Measurements from ENCODE around the gene TP53. TPM values are rescaled to one million over a fixed set of nuclear protein-coding genes. Genes with fewer than 3 reads are reported as not detected.

The TP53 gene
- total RNA-seq, 2 donors from 2014 or later: 12.9 to 20.1 TPM

- DNase-seq (ENCODE audit: low spot score): no peak
- H3K27me3 ChIP-seq: no peaks in the 10 kb centered on the region
- no peaks in the 10 kb centered on the region for H3K36me3 ChIP-seq
Measured at GRCh38 chr17:7720125-7720524, 32.8 kb upstream of the TP53 start.

GRCh38 chr17:7719661-7720060 is 32.4 kb upstream of the TP53 start:
- Histone ChIP-seq H3K9me3 (no peaks in the 10 kb centered on the region), H3K36me3 (no peaks in the 10 kb centered on the region), H3K4me3 (no peak overlapping the region), H3K4me1 (peaks cover 0 to 21% of the 10 kb centered on the region in 2 donors), H3K27ac (no peak overlapping the region), H3K27me3 (no peaks in the 10 kb centered on the region)
- DNase-seq (ENCODE audit: low spot score): no peak
- no peak for TF ChIP-seq CTCF (IDR thresholded peaks at IDR 0.05)

More at GRCh38 chr17:7720125-7720524, 32.8 kb upstream of the TP53 start:
- Histone ChIP-seq H3K27ac (no peak overlapping the region), H3K4me3 (no peak overlapping the region), H3K4me1 (peaks cover 0 to 21% of the 10 kb centered on the region in 2 donors), H3K9me3 (no peaks in the 10 kb centered on the region)
- no peak for TF ChIP-seq CTCF (IDR thresholded peaks at IDR 0.05)

GRCh38 chr17:7717756-7718350 is 30.6 kb upstream of the TP53 start:
- Histone ChIP-seq H3K4me1 (peaks cover 0 to 21% of the 10 kb centered on the region in 2 donors), H3K4me3 (peak overlapping the region; percentile 60 to 64), H3K27ac (peak overlapping the region; percentile 63 to 69), H3K9me3 (no peaks in the 10 kb centered on the region), H3K36me3 (no peaks in the 10 kb centered on the region), H3K27me3 (no peaks in the 10 kb centered on the region)
- TF ChIP-seq CTCF (IDR thresholded peaks at IDR 0.05): no peak
- DNase-seq (ENCODE audit: low spot score): no peak

- no peaks in the 10 kb centered on the region for H3K9me3 ChIP-seq
- no peaks in the 10 kb centered on the region for H3K36me3 ChIP-seq
- H3K27ac ChIP-seq: peak within 1 kb of the TSS; percentile 63 to 69
- TF ChIP-seq CTCF (IDR thresholded peaks at IDR 0.05): peak; percentile 28 to 72
- peak within 1 kb of the TSS; percentile 60 to 64 for H3K4me3 ChIP-seq
- DNase-seq (ENCODE audit: low spot score): peak; percentile 71
- no peaks in the 10 kb centered on the region for H3K27me3 ChIP-seq
- H3K4me1 ChIP-seq: peaks cover 0 to 21% of the 10 kb centered on the region in 2 donors
Measured at GRCh38 chr17:7716901-7717755, 29.8 kb upstream of the TP53 start, which contains the start of gene DNAH2. DNAH2 (plus strand) TSS chr17:7717744; CDS start chr17:7719735, 1,991 bp downstream.

- no peak for TF ChIP-seq CTCF (IDR thresholded peaks at IDR 0.05)
- H3K4me1 ChIP-seq: peaks cover 0 to 21% of the 10 kb centered on the region in 2 donors
- peak overlapping the region; percentile 63 to 69 for H3K27ac ChIP-seq
- no peaks in the 10 kb centered on the region for H3K27me3 ChIP-seq
- no peaks in the 10 kb centered on the region for H3K9me3 ChIP-seq
- no peaks in the 10 kb centered on the region for H3K36me3 ChIP-seq
- no peak for DNase-seq (ENCODE audit: low spot score)
- H3K4me3 ChIP-seq: peak overlapping the region; percentile 60 to 64
Measured at GRCh38 chr17:7715936-7716886, 28.9 kb upstream of the TP53 start.
